Spleen (tissue), 11 donors: Measurements from ENCODE around the gene ZNF586. TPM values are rescaled to one million over a fixed set of nuclear protein-coding genes. Genes with fewer than 3 reads are reported as not detected.

Experiments
- DNase-seq: peaks from one replicate; pipeline ENCODE4 v3.0.0-alpha.2; 2020
- H3K27ac ChIP-seq, 8 donors: fragments of 200-600 bp; sonication (generic) in 7 of 8; 1 replicate in 4 of 8; 2 replicates in 4 of 8; pipeline versions ENCODE4 v1.5.0 to v1.8.0; 2016 to 2021; ENCODE audit warnings: inconsistent platforms in 4 of 8, mild to moderate bottlenecking in 4 of 8, moderate library complexity in 1 of 8
- H3K27me3 ChIP-seq, 7 donors: fragments of 200-600 bp; sonication (generic) in 6 of 7; replicated peaks in 1 of 7; 1 replicate in 4 of 7; 2 replicates in 3 of 7; pipeline versions ENCODE4 v1.5.0 to v1.8.0; 2016 to 2021; ENCODE audit warnings: inconsistent platforms in 3 of 7, mild to moderate bottlenecking in 1 of 7
- H3K36me3 ChIP-seq, 6 donors: fragments of 200-600 bp; sonication (generic) in 5 of 6; 1 replicate in 4 of 6; 2 replicates in 2 of 6; pipeline versions ENCODE4 v1.5.0 to v1.8.0; 2016 to 2021; ENCODE audit warnings: inconsistent platforms in 2 of 6
- H3K4me1 ChIP-seq, 6 donors: fragments of 200-600 bp; sonication (generic) in 5 of 6; 1 replicate in 3 of 6; 2 replicates in 3 of 6; pipeline versions ENCODE4 v1.5.0 to v1.8.0; 2016 to 2021; ENCODE audit warnings: inconsistent platforms in 3 of 6
- H3K4me3 ChIP-seq, 8 donors: fragments of 200-600 bp; sonication (generic) in 7 of 8; 1 replicate in 4 of 8; 2 replicates in 4 of 8; pipeline versions ENCODE4 v1.5.0 to v1.8.0; 2016 to 2021; ENCODE audit warnings: inconsistent platforms in 4 of 8, mild to moderate bottlenecking in 4 of 8, moderate library complexity in 2 of 8
- H3K9me3 ChIP-seq, 8 donors: fragments of 200-600 bp; sonication (generic) in 7 of 8; 1 replicate in 4 of 8; 2 replicates in 4 of 8; pipeline versions ENCODE4 v1.5.0 to v1.8.0; 2016 to 2021; ENCODE audit warnings: inconsistent platforms in 4 of 8
- CTCF ChIP-seq, 11 experiments: fragments of 200-600 bp in 7 of 11; fragments of 450-650 bp in 4 of 11; sonication (generic) in 4 of 11; IDR thresholded peaks in 8 of 11; conservative IDR thresholded peaks in 3 of 11; 1 replicate in 7 of 11; 2 replicates in 4 of 11; pipeline versions ENCODE4 v1.4.0 to v1.8.0; 2016 to 2021; ENCODE audit warnings: antibody characterized with exemption in 11 of 11, inconsistent platforms in 4 of 11, mild to moderate bottlenecking in 1 of 11
- POLR2A ChIP-seq, 3 donors: fragments of 450-650 bp; IDR thresholded peaks; one replicate each; pipeline ENCODE4 v1.5.1; 2017; ENCODE audit warnings: antibody characterized with exemption in 3 of 3, mild to moderate bottlenecking in 1 of 3
- POLR2AphosphoS5 ChIP-seq, 3 donors: sonication (generic); formaldehyde crosslinking; IDR thresholded peaks; one replicate each; pipeline ENCODE4 v1.5.1; 2017; ENCODE audit warnings: antibody characterized with exemption in 3 of 3
- WGBS, 5 donors: extraction: QIAGEN DNeasy Blood & Tissue Kit in 3 of 5; methylation state at CpG; one replicate each; pipeline versions ENCODE4 v1.1.5 to v1.1.7; 2013 to 2018; 5-methylcytosine and 5-hydroxymethylcytosine counted together
- intact Hi-C: fragments of 100-400 bp; cut with DNase I; formaldehyde crosslinking; loops from one replicate; pipeline ENCODE4 v1.15.0; 2023; ENCODE audit warnings: low total_unique reads
- polyA plus RNA-seq, 3 donors: library from polyadenylated mRNA; stranded (reverse); fragments of 200-250 nt; gene quantifications; one replicate each; pipeline ENCODE4 v1.2.1, GENCODE V29; 2013
- total RNA-seq, 7 donors: library from RNA; depleted of rRNA in 3 of 7; stranded (reverse); fragments of >200 nt in 3 of 7; fragmentation: NEBNext Ultra II Directional in 4 of 7; extraction: Animal tissue kit (Norgen Biotek cat#: 25700) in 4 of 7; gene quantifications; one replicate each; pipeline versions ENCODE4 v1.1.0 to v1.2.1, GENCODE V29; 2016 to 2021
- donor health status: healthy with polysubstance abuse.
- donor health status: DM: no; HTN: no; CAD: no; lungs with moderate emphysema.
- donor health status: DM: no; HTN: no; CAD: no.
- donor health status: Bipolar disorder and iron deficiency.
- donor health status: healthy.
- donor health status: DM: no; HTN: no; CAD: no.
- donor health status: DM: yes; HTN: yes; CAD: no.

The ZNF586 gene
- total and polyA plus RNA-seq, 10 donors = 7.3 to 45.6 (median 31.8) TPM

- no peak for DNase-seq
- Histone ChIP-seq H3K36me3 (peaks cover 0 to 64% (median 2%) of the 10 kb centered on the region in 6 donors), H3K9me3 (no peaks in the 10 kb centered on the region), H3K4me3 (no peak overlapping the region), H3K4me1 (peaks cover 0 to 35% (median 13%) of the 10 kb centered on the region in 6 donors), H3K27ac (no peak overlapping the region), H3K27me3 (no peaks in the 10 kb centered on the region)
- intact Hi-C loops = no loop called here
- 92 to 95% (median 95%) methylated on average over 6 of the region's 6 CpGs for WGBS, 5 donors
- TF ChIP-seq POLR2AphosphoS5 (IDR thresholded peaks at IDR 0.05) (no peak), POLR2A (IDR thresholded peaks at IDR 0.05) (no peak), CTCF (IDR thresholded peaks at IDR 0.05 in 8 of 11, conservative IDR thresholded peaks at IDR 0.05 in 3 of 11) (no peak)
Observed at GRCh38 chr19:57825511-57825910, 56.0 kb downstream of the ZNF586 start.

- DNase-seq = no peak
- intact Hi-C loops = no loop called here
- no peaks in the 10 kb centered on the region for H3K27me3 ChIP-seq
- peaks cover 0 to 26% (median 11%) of the 10 kb centered on the region in 6 donors for H3K4me1 ChIP-seq
- H3K27ac ChIP-seq = peak overlapping the region in 1 of 8 donors; percentile 76
- no peak overlapping the region for H3K4me3 ChIP-seq
- 82 to 95% (median 90%) methylated on average over 5 of the region's 5 CpGs for WGBS, 5 donors
- TF ChIP-seq POLR2A (IDR thresholded peaks at IDR 0.05) (no peak), POLR2AphosphoS5 (IDR thresholded peaks at IDR 0.05) (no peak), CTCF (IDR thresholded peaks at IDR 0.05 in 8 of 11, conservative IDR thresholded peaks at IDR 0.05 in 3 of 11) (no peak)
- no peaks in the 10 kb centered on the region for H3K9me3 ChIP-seq
- H3K36me3 ChIP-seq = peaks cover 0 to 46% (median 2%) of the 10 kb centered on the region in 6 donors
Observed at GRCh38 chr19:57829316-57829715, 59.8 kb downstream of the ZNF586 start.

- TF ChIP-seq POLR2AphosphoS5 (IDR thresholded peaks at IDR 0.05) (peak; percentile 66 to 72 (median 71)), CTCF (IDR thresholded peaks at IDR 0.05 in 8 of 11, conservative IDR thresholded peaks at IDR 0.05 in 3 of 11) (peak in 7 of 11 experiments; percentile 10 to 51 (median 28)), POLR2A (IDR thresholded peaks at IDR 0.05) (no peak)
- intact Hi-C loops = no loop called here
- Histone ChIP-seq H3K9me3 (no peaks in the 10 kb centered on the region), H3K27me3 (no peaks in the 10 kb centered on the region), H3K36me3 (peaks cover 0 to 40% (median 2%) of the 10 kb centered on the region in 6 donors), H3K4me3 (peak within 1 kb of the TSS; percentile 5 to 68 (median 38)), H3K27ac (peak within 1 kb of the TSS in 7 of 8 donors; percentile 51 to 83 (median 73)), H3K4me1 (peaks cover 0 to 26% (median 11%) of the 10 kb centered on the region in 6 donors)
- WGBS, 5 donors = 46 to 77% (median 49%) methylated on average over 14 to 22 of the region's 22 CpGs
- DNase-seq = peak; percentile 84
Observed at GRCh38 chr19:57830071-57830602, 60.7 kb downstream of the ZNF586 start, which contains the start of gene ZNF587B. TSS of gene ZNF587B (plus strand) at chr19:57830299. CDS start at chr19:57830529, 230 bp downstream.

Other genes with a start within 250 kb of the ZNF586 start
- gene ZNF549, start 242.3 kb upstream of the ZNF586 start, total RNA-seq = 10 to 100 TPM in 4 of 7 donors, 1 to 10 TPM in 3; 8.5 to 13.0 (median 10.8) TPM
- gene ZNF549, start 242.3 kb upstream of the ZNF586 start, polyA plus RNA-seq = 1 to 10 TPM; 2.6 to 3.9 (median 2.8) TPM
- 10 to 100 TPM; 10.5 to 39.5 (median 13.3) TPM for gene ZNF550, start 209.8 kb upstream of the ZNF586 start, total RNA-seq
- gene ZNF550, start 209.8 kb upstream of the ZNF586 start, polyA plus RNA-seq = 1 to 10 TPM; 5.4 to 6.4 (median 5.4) TPM
- 1 to 10 TPM; 4.3 to 9.3 (median 6.1) TPM for gene ZNF416, start 190.8 kb upstream of the ZNF586 start, total RNA-seq
- 1 to 10 TPM; 2.1 to 3.8 (median 3.4) TPM for gene ZNF416, start 190.8 kb upstream of the ZNF586 start, polyA plus RNA-seq
- 10 to 100 TPM in 3 of 7 donors, 1 to 10 TPM in 4; 5.1 to 12.0 (median 8.6) TPM for gene ZIK1, start 185.5 kb upstream of the ZNF586 start, total RNA-seq
- gene ZIK1, start 185.5 kb upstream of the ZNF586 start, polyA plus RNA-seq = 1 to 10 TPM; 3.4 to 4.5 (median 3.7) TPM
- 1 to 10 TPM; 3.5 to 7.4 (median 4.1) TPM for gene ZNF530, start 169.8 kb upstream of the ZNF586 start, total RNA-seq
- 1 to 10 TPM; 2.4 to 3.2 (median 2.9) TPM for gene ZNF530, start 169.8 kb upstream of the ZNF586 start, polyA plus RNA-seq
- gene ZNF134, start 155.4 kb upstream of the ZNF586 start, total RNA-seq = 10 to 100 TPM; 18.3 to 30.7 (median 23.1) TPM
- 1 to 10 TPM; 3.7 to 7.6 (median 5.7) TPM for gene ZNF134, start 155.4 kb upstream of the ZNF586 start, polyA plus RNA-seq
- gene ZNF211, start 136.5 kb upstream of the ZNF586 start, total RNA-seq = 10 to 100 TPM; 18.9 to 28.4 (median 20.8) TPM
- gene ZNF211, start 136.5 kb upstream of the ZNF586 start, polyA plus RNA-seq = 10 to 100 TPM in 2 of 3 donors, 1 to 10 TPM in 1; 9.5 to 14.2 (median 12.3) TPM
- gene ZSCAN4, start 100.7 kb upstream of the ZNF586 start, total RNA-seq = under 1 TPM in 3 of 7 donors, not detected in 4; 0.29 to 0.58 (median 0.47) TPM
- gene ZSCAN4, start 100.7 kb upstream of the ZNF586 start, polyA plus RNA-seq = not detected
- gene ZNF551, start 87.7 kb upstream of the ZNF586 start, total RNA-seq = 10 to 100 TPM; 10.0 to 14.3 (median 13.4) TPM
- gene ZNF551, start 87.7 kb upstream of the ZNF586 start, polyA plus RNA-seq = 1 to 10 TPM; 2.0 to 3.8 (median 2.5) TPM
- 10 to 100 TPM in 6 of 7 donors, 1 to 10 TPM in 1; 9.3 to 21.2 (median 15.3) TPM for gene ZNF154, start 60.5 kb upstream of the ZNF586 start, total RNA-seq
- gene ZNF154, start 60.5 kb upstream of the ZNF586 start, polyA plus RNA-seq = 1 to 10 TPM; 3.6 to 5.8 (median 4.3) TPM
- gene ZNF671, start 42.1 kb upstream of the ZNF586 start, total RNA-seq = 10 to 100 TPM; 16.1 to 23.3 (median 17.1) TPM
- gene ZNF671, start 42.1 kb upstream of the ZNF586 start, polyA plus RNA-seq = 10 to 100 TPM; 10.4 to 11.7 (median 10.9) TPM
- gene ZNF776, start 22.9 kb upstream of the ZNF586 start, total RNA-seq = 10 to 100 TPM; 16.2 to 25.3 (median 20.9) TPM
- 1 to 10 TPM; 3.5 to 9.5 (median 4.3) TPM for gene ZNF776, start 22.9 kb upstream of the ZNF586 start, polyA plus RNA-seq
- gene ZNF552, start 45.2 kb downstream of the ZNF586 start, total RNA-seq = 10 to 100 TPM in 4 of 7 donors, 1 to 10 TPM in 3; 8.8 to 20.8 (median 10.5) TPM
- 1 to 10 TPM; 2.9 to 4.2 (median 4.0) TPM for gene ZNF552, start 45.2 kb downstream of the ZNF586 start, polyA plus RNA-seq
- gene ZNF587B, start 60.6 kb downstream of the ZNF586 start, total RNA-seq = 10 to 100 TPM; 19.9 to 31.8 (median 26.0) TPM
- gene ZNF587B, start 60.6 kb downstream of the ZNF586 start, polyA plus RNA-seq = 1 to 10 TPM; 3.4 to 9.8 (median 3.9) TPM
- gene ZNF587, start 80.2 kb downstream of the ZNF586 start, total RNA-seq = 10 to 100 TPM; 23.8 to 46.5 (median 39.0) TPM
- 10 to 100 TPM in 1 of 3 donors, 1 to 10 TPM in 2; 3.9 to 20.2 (median 4.8) TPM for gene ZNF587, start 80.2 kb downstream of the ZNF586 start, polyA plus RNA-seq
- 10 to 100 TPM; 18.0 to 48.1 (median 33.2) TPM for gene ZNF814, start 119.4 kb downstream of the ZNF586 start, total RNA-seq
- 10 to 100 TPM; 15.4 to 21.2 (median 17.3) TPM for gene ZNF814, start 119.4 kb downstream of the ZNF586 start, polyA plus RNA-seq
- 10 to 100 TPM; 22.6 to 31.2 (median 24.7) TPM for gene ZNF417, start 146.9 kb downstream of the ZNF586 start, total RNA-seq
- 1 to 10 TPM; 1.5 to 3.3 (median 1.6) TPM for gene ZNF417, start 146.9 kb downstream of the ZNF586 start, polyA plus RNA-seq
- gene ZNF418, start 165.7 kb downstream of the ZNF586 start, total RNA-seq = 10 to 100 TPM in 5 of 7 donors, 1 to 10 TPM in 2; 8.9 to 16.5 (median 10.7) TPM
- gene ZNF418, start 165.7 kb downstream of the ZNF586 start, polyA plus RNA-seq = 1 to 10 TPM; 4.7 to 6.7 (median 6.7) TPM
- gene ZNF256, start 178.0 kb downstream of the ZNF586 start, total RNA-seq = 10 to 100 TPM in 4 of 7 donors, 1 to 10 TPM in 3; 8.4 to 10.9 (median 10.7) TPM
- 1 to 10 TPM; 4.1 to 4.5 (median 4.5) TPM for gene ZNF256, start 178.0 kb downstream of the ZNF586 start, polyA plus RNA-seq
- gene C19orf18, start 204.9 kb downstream of the ZNF586 start, total RNA-seq = 1 to 10 TPM in 1 of 7 donors, under 1 TPM in 3, not detected in 3; 0.50 to 1.9 (median 0.69) TPM
- gene C19orf18, start 204.9 kb downstream of the ZNF586 start, polyA plus RNA-seq = 1 to 10 TPM; 1.7 to 4.2 (median 3.0) TPM
- gene ZNF606, start 233.1 kb downstream of the ZNF586 start, total RNA-seq = 10 to 100 TPM; 12.4 to 25.3 (median 17.3) TPM
- 10 to 100 TPM in 1 of 3 donors, 1 to 10 TPM in 2; 5.6 to 12.4 (median 9.3) TPM for gene ZNF606, start 233.1 kb downstream of the ZNF586 start, polyA plus RNA-seq